Stimulated activated CD4-positive, alpha-beta T cell treated with anti-CD3 and anti-CD28 coated beads, Interleukin-4, amount 100 ng/mL, for 1 hour (primary cell): ENCODE measurements around the gene ABCB10.
A peak's percentile ranks its signal among the peaks of the same experiment; 100 is the strongest.
"Not testable (repeated sequence)": the region's sequence is repeated elsewhere in the genome, so short reads cannot be mapped to it uniquely, and the experiment has no call there.

ENCODE experiments used
- DNase-seq: peaks from one replicate; pipeline ENCODE4 v3.0.0-alpha.2; 2020

ABCB10 gene

GRCh38 chr1:229570891-229571516 lies 12.5 kb upstream of the ABCB10 start:
- no peak for DNase-seq

GRCh38 chr1:229570305-229570704 lies 11.8 kb upstream of the ABCB10 start:
- no peak for DNase-seq

GRCh38 chr1:229567109-229567868 lies 8.8 kb upstream of the ABCB10 start:
- no peak for DNase-seq

- DNase-seq = no peak
Observed at GRCh38 chr1:229563701-229564100, 5.2 kb upstream of the ABCB10 start.

GRCh38 chr1:229563241-229563640 lies 4.7 kb upstream of the ABCB10 start:
- DNase-seq = no peak

- DNase-seq = no peak
Observed at GRCh38 chr1:229562686-229563085, 4.2 kb upstream of the ABCB10 start.

- no peak for DNase-seq
Observed at GRCh38 chr1:229561141-229561540, 2.6 kb upstream of the ABCB10 start.

GRCh38 chr1:229560124-229560523 lies 1.6 kb upstream of the ABCB10 start:
- not testable (repeated sequence) for DNase-seq

GRCh38 chr1:229559336-229559801 lies 862 bp upstream of the ABCB10 start:
- not testable (repeated sequence) for DNase-seq

- DNase-seq = peak; percentile 34
Observed at GRCh38 chr1:229557913-229558414, 543 bp downstream of the ABCB10 start.

GRCh38 chr1:229557200-229557850 lies 1.2 kb downstream of the ABCB10 start:
- DNase-seq = no peak

GRCh38 chr1:229554886-229555621 lies 3.5 kb downstream of the ABCB10 start:
- DNase-seq = no peak

- DNase-seq = no peak
Observed at GRCh38 chr1:229553621-229554130, 4.8 kb downstream of the ABCB10 start.

- DNase-seq = no peak
Observed at GRCh38 chr1:229552732-229553131, 5.8 kb downstream of the ABCB10 start.

GRCh38 chr1:229550812-229551567 lies 7.5 kb downstream of the ABCB10 start:
- no peak for DNase-seq

GRCh38 chr1:229547542-229547941 lies 11.0 kb downstream of the ABCB10 start:
- DNase-seq = no peak

GRCh38 chr1:229544587-229544986 lies 13.9 kb downstream of the ABCB10 start:
- no peak for DNase-seq

GRCh38 chr1:229539863-229540506 lies 18.5 kb downstream of the ABCB10 start:
- DNase-seq = no peak

GRCh38 chr1:229538945-229539344 lies 19.6 kb downstream of the ABCB10 start:
- no peak for DNase-seq

GRCh38 chr1:229537894-229538293 lies 20.6 kb downstream of the ABCB10 start:
- DNase-seq = no peak

GRCh38 chr1:229536982-229537381 lies 21.5 kb downstream of the ABCB10 start:
- DNase-seq = no peak
